SK-N-SH treated with all-trans-retinoic acid at 6 μM for 48 hours (cell line): Measurements from ENCODE around the gene CDH4.

Experiments
- ARNTL ChIP-seq: fragments of 450-650 bp; formaldehyde crosslinking; IDR thresholded peaks from 2 replicates; pipeline ENCODE4 v1.5.0; 2020; ENCODE audit warnings: low read depth, mild to moderate bottlenecking, moderate library complexity, borderline replicate concordance
- CREB5 ChIP-seq: fragments of 250-450 bp; sonication (Bioruptor Pico); IDR thresholded peaks from 2 replicates; pipeline ENCODE4 v1.5.1; 2020; ENCODE audit warnings: low read depth, mild to moderate bottlenecking, moderate library complexity
- OSR1 ChIP-seq: fragments of 250-450 bp; sonication (Bioruptor Pico); IDR thresholded peaks from 2 replicates; pipeline ENCODE4 v1.8.0; 2022; ENCODE audit warnings: moderate library complexity, mild to moderate bottlenecking, inconsistent platforms
- SNAI2 ChIP-seq: fragments of 250-450 bp; sonication (Bioruptor Pico); IDR thresholded peaks from 2 replicates; pipeline ENCODE4 v1.5.0; 2020; ENCODE audit warnings: mild to moderate bottlenecking, moderate library complexity
- ZC3H10 ChIP-seq: fragments of 250-450 bp; sonication (Bioruptor Pico); IDR thresholded peaks from 2 replicates; pipeline ENCODE4 v1.5.1; 2021; ENCODE audit warnings: mild to moderate bottlenecking, moderate library complexity
- ZFP3 ChIP-seq: fragments of 250-450 bp; sonication (Bioruptor Pico); IDR thresholded peaks from 2 replicates; pipeline ENCODE4 v1.5.0; 2020; ENCODE audit warnings: mild to moderate bottlenecking, moderate library complexity
- ZFP30 ChIP-seq: fragments of 450-650 bp; formaldehyde crosslinking; IDR thresholded peaks from 2 replicates; pipeline ENCODE4 v1.5.0; 2022; ENCODE audit warnings: mild to moderate bottlenecking, moderate library complexity
- ZNF8 ChIP-seq: fragments of 450-650 bp; formaldehyde crosslinking; IDR thresholded peaks from 2 replicates; pipeline ENCODE4 v1.5.0; 2020; ENCODE audit warnings: mild to moderate bottlenecking, moderate library complexity
- TF ChIP-seq, protein P1 (sequence below): fragments of 250-450 bp; sonication (Bioruptor Pico); IDR thresholded peaks from 2 replicates; pipeline ENCODE4 v1.8.0; 2020; ENCODE audit warnings: mild to moderate bottlenecking, moderate library complexity, borderline replicate concordance

GRCh38 chr20:61369731-61370520, 117.9 kb downstream of the CDH4 start:
- TF ChIP-seq CREB5 (no peak), ZFP30 (CRISPR knock-in tag) (no peak), ZFP3 (no peak), ZNF8 (CRISPR knock-in tag) (no peak), ZC3H10 (CRISPR knock-in tag) (no peak), SNAI2 (CRISPR knock-in tag) (no peak), ARNTL (CRISPR knock-in tag) (no peak), OSR1 (no peak)
- TF ChIP-seq, protein P1, sequence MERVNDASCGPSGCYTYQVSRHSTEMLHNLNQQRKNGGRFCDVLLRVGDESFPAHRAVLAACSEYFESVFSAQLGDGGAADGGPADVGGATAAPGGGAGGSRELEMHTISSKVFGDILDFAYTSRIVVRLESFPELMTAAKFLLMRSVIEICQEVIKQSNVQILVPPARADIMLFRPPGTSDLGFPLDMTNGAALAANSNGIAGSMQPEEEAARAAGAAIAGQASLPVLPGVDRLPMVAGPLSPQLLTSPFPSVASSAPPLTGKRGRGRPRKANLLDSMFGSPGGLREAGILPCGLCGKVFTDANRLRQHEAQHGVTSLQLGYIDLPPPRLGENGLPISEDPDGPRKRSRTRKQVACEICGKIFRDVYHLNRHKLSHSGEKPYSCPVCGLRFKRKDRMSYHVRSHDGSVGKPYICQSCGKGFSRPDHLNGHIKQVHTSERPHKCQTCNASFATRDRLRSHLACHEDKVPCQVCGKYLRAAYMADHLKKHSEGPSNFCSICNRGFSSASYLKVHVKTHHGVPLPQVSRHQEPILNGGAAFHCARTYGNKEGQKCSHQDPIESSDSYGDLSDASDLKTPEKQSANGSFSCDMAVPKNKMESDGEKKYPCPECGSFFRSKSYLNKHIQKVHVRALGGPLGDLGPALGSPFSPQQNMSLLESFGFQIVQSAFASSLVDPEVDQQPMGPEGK (CRISPR knock-in tag): no peak
